GM12878 (cell line): Measurements from ENCODE around the gene SLC25A39. TPM values are rescaled to one million over a fixed set of nuclear protein-coding genes. Genes with fewer than 3 reads are reported as not detected.
"Not testable (repeated sequence)": the region's sequence is repeated elsewhere in the genome, so short reads cannot be mapped to it uniquely, and the experiment has no call there.

Experiments used
- ATAC-seq: fragments of 200-7000 bp; cut with Tn5 transposase; 3 replicates; pipeline ENCODE4 v1.9.1; 2020; ENCODE audit warnings: mild to moderate bottlenecking, moderate library complexity
- BruUV-seq: library from RNA; stranded (reverse); fragments of 400-500 nt; replicated peaks from 2 replicates; lab custom pipeline; 2021; lab: Mats Ljungman, UMichigan
- CTCF ChIA-PET: fragments of 300-600 bp; sonication (Branson Sonifier 250); formaldehyde crosslinking; extraction: SDS; loops from one replicate; lab custom pipeline; 2021; ENCODE audit warnings: inconsistent platforms; lab: Yijun Ruan, JAX
- POLR2A ChIA-PET: fragments of 350-600 bp; formaldehyde crosslinking; extraction: SDS; loops from one replicate; lab custom pipeline; 2021; ENCODE audit warnings: inconsistent platforms; lab: Charles Lee
- RAD21 ChIA-PET: fragments of 300-600 bp; sonication (Branson Sonifier 250); formaldehyde crosslinking; loops from one replicate; lab custom pipeline; 2023; ENCODE audit warnings: antibody characterized with exemption; ENCODE audit not compliant: unreplicated experiment; lab: Charles Lee
- SMC1A ChIA-PET: fragments of 300-600 bp; sonication (Branson Sonifier 250); formaldehyde crosslinking; loops from one replicate; lab custom pipeline; 2023; ENCODE audit not compliant: unreplicated experiment, uncharacterized antibody; lab: Charles Lee
- DNase-seq: peaks from one replicate; pipeline ENCODE4 v3.0.0-alpha.2; 2011; ENCODE audit warnings: low read depth, low spot score
- FAIRE-seq: peaks from 3 replicates; lab custom pipeline; 2011; peaks lifted over from hg19 to GRCh38; lab: Jason Lieb, UNC
- H2AFZ ChIP-seq: 2 replicates; pipeline ENCODE4 v1.6.0; 2011; ENCODE audit warnings: low read depth, low read length, control low read depth; ENCODE audit not compliant: control insufficient read depth
- H3K27ac ChIP-seq: 2 replicates; pipeline ENCODE4 v1.5.1; 2011; ENCODE audit warnings: control low read depth; ENCODE audit not compliant: control insufficient read depth, insufficient read depth
- H3K27me3 ChIP-seq, 2 experiments: replicated peaks in 1 of 2; 2 replicates each; pipeline versions ENCODE4 v1.6.0 to v1.6.1; 2011; ENCODE audit warnings: low read length in 1 of 2; ENCODE audit not compliant: control insufficient read depth in 2 of 2, insufficient read depth in 2 of 2
- H3K36me3 ChIP-seq, 2 experiments: 2 replicates each; pipeline ENCODE4 v1.5.1; 2011; ENCODE audit warnings: low read length in 1 of 2; ENCODE audit not compliant: control insufficient read depth in 2 of 2, insufficient read depth in 2 of 2
- H3K4me1 ChIP-seq: 2 replicates; pipeline ENCODE4 v1.6.1; 2011; ENCODE audit warnings: mild to moderate bottlenecking, low read length, moderate library complexity, mixed read lengths; ENCODE audit not compliant: control insufficient read depth, insufficient read depth
- H3K4me2 ChIP-seq: 2 replicates; pipeline ENCODE4 v1.6.0; 2011; ENCODE audit warnings: control low read depth; ENCODE audit not compliant: control insufficient read depth, insufficient read depth
- H3K4me3 ChIP-seq: fragments of 200-600 bp; sonication (generic); 2 replicates; pipeline ENCODE4 v1.5.1; 2016
- H3K79me2 ChIP-seq: 2 replicates; pipeline ENCODE4 v1.6.0; 2011; ENCODE audit warnings: low read length; ENCODE audit not compliant: control insufficient read depth, insufficient read depth
- H3K9ac ChIP-seq: 2 replicates; pipeline ENCODE4 v1.8.0; 2011; ENCODE audit warnings: low read length, control low read depth, mixed read lengths; ENCODE audit not compliant: control insufficient read depth, insufficient read depth
- H3K9me3 ChIP-seq: replicated peaks from 3 replicates; pipeline ENCODE4 v1.5.1; 2011; ENCODE audit warnings: mild to moderate bottlenecking, low read length; ENCODE audit not compliant: control insufficient read depth, insufficient read depth
- H4K20me1 ChIP-seq: 2 replicates; pipeline ENCODE4 v1.6.0; 2011; ENCODE audit not compliant: control insufficient read depth, insufficient read depth
- ASH2L ChIP-seq: fragments of 300-600, 200-600 bp; sonication (generic); IDR thresholded peaks from 2 replicates; pipeline ENCODE4 v1.6.1; 2017; ENCODE audit warnings: low read depth, mild to moderate bottlenecking, borderline replicate concordance
- BCL11A ChIP-seq: IDR thresholded peaks from 2 replicates; pipeline ENCODE4 v1.6.1; 2011; ENCODE audit warnings: low read depth, low read length
- CREM ChIP-seq: IDR thresholded peaks from 2 replicates; pipeline ENCODE4 v1.6.1; 2014; ENCODE audit warnings: antibody characterized with exemption, low read depth
- IKZF1 ChIP-seq: fragments of 450-650 bp; conservative IDR thresholded peaks from 2 replicates; pipeline ENCODE4 v1.6.1; 2017; ENCODE audit warnings: antibody characterized with exemption, mild to moderate bottlenecking
- MEF2A ChIP-seq: IDR thresholded peaks from 2 replicates; pipeline ENCODE4 v1.6.1; 2011; ENCODE audit warnings: low read depth, mild to moderate bottlenecking, low read length, moderate library complexity; ENCODE audit not compliant: insufficient read depth
- NBN ChIP-seq: fragments of 450-650 bp; IDR thresholded peaks from 2 replicates; pipeline ENCODE4 v1.6.1; 2016
- NR2F1 ChIP-seq: fragments of 450-650 bp; conservative IDR thresholded peaks from 2 replicates; pipeline ENCODE4 v1.6.1; 2017; ENCODE audit warnings: mild to moderate bottlenecking
- PAX5 ChIP-seq: IDR thresholded peaks from 2 replicates; pipeline ENCODE4 v1.6.1; 2011; ENCODE audit warnings: low read depth, low read length, borderline replicate concordance
- PML ChIP-seq: IDR thresholded peaks from 2 replicates; pipeline ENCODE4 v1.6.1; 2012; ENCODE audit warnings: low read length, inconsistent platforms
- RUNX3 ChIP-seq: IDR thresholded peaks from 2 replicates; pipeline ENCODE4 v1.6.1; 2012; ENCODE audit warnings: low read length, inconsistent platforms
- SIN3A ChIP-seq: IDR thresholded peaks from 2 replicates; pipeline ENCODE4 v1.6.1; 2012; ENCODE audit warnings: low read depth, low read length, improper control_type of control experiment
- TAF1 ChIP-seq: IDR thresholded peaks from 2 replicates; pipeline ENCODE4 v1.6.1; 2011; ENCODE audit warnings: mild to moderate bottlenecking, low read depth, low read length, borderline replicate concordance
- TCF12 ChIP-seq: IDR thresholded peaks from 2 replicates; pipeline ENCODE4 v1.6.1; 2011; ENCODE audit warnings: low read depth, mild to moderate bottlenecking, low read length
- YY1 ChIP-seq: IDR thresholded peaks from 2 replicates; pipeline ENCODE4 v1.6.1; 2011; ENCODE audit warnings: low read depth, mild to moderate bottlenecking, low read length
- ZNF384 ChIP-seq: IDR thresholded peaks from 2 replicates; pipeline ENCODE4 v1.6.1; 2012; ENCODE audit warnings: low read depth, mild to moderate bottlenecking, low read length, improper control_type of control experiment, borderline replicate concordance
- WGBS: methylation state at CpG from one replicate; pipeline ENCODE4 v1.1.6; 2016; ENCODE audit warnings: low lambda C conversion rate; ENCODE audit not compliant: insufficient replicate concordance, insufficient coverage; ENCODE audit errors: missing lambda C conversion rate; 5-methylcytosine and 5-hydroxymethylcytosine counted together
- in situ Hi-C: fragments of 300-500 bp; cut with MboI; formaldehyde crosslinking; loops from 9 replicates; pipeline ENCODE4 v1.14.3; 2018; ENCODE audit warnings: mixed read lengths
- intact Hi-C: fragments of 100-400 bp; cut with micrococcal nuclease; formaldehyde crosslinking; loops from one replicate; pipeline ENCODE4 v1.14.2; 2022; ENCODE audit not compliant: unreplicated experiment
- polyA plus RNA-seq, 11 experiments: library from polyadenylated mRNA; depleted of rRNA in 4 of 11; unstranded in 6 of 11; stranded (reverse) in 5 of 11; fragments of >200 nt; fragmentation: Nextera tagmentation in 4 of 11; fragmentation: Illumina TruSeq in 1 of 11; extraction: Ambion mirVana in 4 of 11; extraction: Trizol in 1 of 11; gene quantifications; 1 replicate in 1 of 11; 2 replicates in 10 of 11; pipeline versions ENCODE4 v1.2.1 to v1.2.3, GENCODE V29; 2011 to 2016; ENCODE audit warnings: inconsistent platforms in 2 of 11, missing spikeins in 2 of 11, low read depth in 1 of 11
- total RNA-seq, 4 experiments: library from RNA; depleted of rRNA in 3 of 4; stranded (reverse); fragments of >200 nt in 3 of 4; fragmentation: Illumina TruSeq in 1 of 4; extraction: Trizol in 1 of 4; gene quantifications; 2 replicates each; pipeline versions ENCODE4 v1.2.1 to v1.2.3, GENCODE V29; 2013 to 2021

SLC25A39 gene
- total and polyA plus RNA-seq, 10 of the 15 experiments (the other 5 are each of a cell fraction or from before 2014, with no cell fraction given), result 3.5 to 270 (median 150) TPM

DNA sequence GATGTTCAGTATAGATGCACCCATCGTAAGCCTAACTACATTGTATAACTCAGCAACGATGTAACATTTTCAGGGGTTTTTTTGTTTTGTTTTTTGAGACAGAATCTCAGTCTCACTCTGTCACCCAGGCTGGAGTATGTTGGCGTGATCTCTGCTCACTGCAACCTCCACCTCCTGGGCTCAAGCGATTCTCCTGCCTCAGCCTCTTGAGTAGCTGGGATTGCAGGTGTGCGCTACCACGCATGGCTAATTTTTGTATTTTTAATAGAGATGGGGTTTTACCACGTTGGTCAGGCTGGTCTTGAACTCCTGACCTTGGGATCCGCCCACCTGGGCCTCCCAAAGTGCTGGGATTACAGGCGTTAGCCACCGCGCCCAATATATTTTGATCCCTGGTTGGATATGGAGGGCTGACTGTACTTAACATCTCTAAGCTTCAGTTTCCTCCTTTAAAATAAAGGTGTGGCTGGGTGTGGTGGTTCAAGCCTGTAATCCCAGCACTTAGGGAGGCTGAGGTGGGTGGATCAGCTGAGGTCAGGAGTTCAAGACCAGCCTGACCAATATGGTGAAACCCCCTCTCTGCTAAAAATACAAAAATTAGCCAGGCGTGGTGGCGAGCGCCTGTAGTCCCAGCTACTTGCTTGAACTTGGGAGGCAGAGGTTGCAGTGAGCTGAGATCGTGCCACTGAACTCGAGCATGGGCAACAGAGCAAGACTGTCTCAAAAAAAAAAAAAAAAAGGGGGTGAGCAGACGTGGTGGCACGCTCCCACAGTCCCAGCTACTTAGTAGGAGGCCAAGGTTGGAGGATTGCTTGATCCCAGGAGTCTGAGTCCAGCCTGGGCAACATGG, 22.8 kb upstream of the SLC25A39 start:
- ChIA-PET POLR2A (interaction anchor here (0.6 to 1.6 kb wide), 8 partner anchors 17 to 1676 kb away, joined by 3 to 6 read pairs (median 4); partner anchors contain the start of gene HDAC5), RAD21 (interaction anchor here (0.6 to 2.6 kb wide), 12 partner anchors 9 to 729 kb away, joined by 3 to 12 read pairs (median 4); partner anchors contain the start of genes FAM171A2 and SLC25A39), CTCF (interaction anchor here (0.6 to 12.5 kb wide), 11 partner anchors 15 to 375 kb away, joined by 3 to 154 read pairs (median 4); partner anchors contain the start of gene SLC25A39), SMC1A (interaction anchor here (0.6 to 1.9 kb wide), 12 partner anchors 13 to 1010 kb away, joined by 3 to 12 read pairs (median 4); partner anchors contain the start of gene FAM171A2)
- in situ Hi-C loops, DNase-seq, H2AFZ ChIP-seq, H3K27me3 ChIP-seq, H3K9me3 ChIP-seq, H4K20me1 ChIP-seq, BruUV-seq: not testable (repeated sequence)
- Histone ChIP-seq H3K9ac (peak overlapping the region; percentile 9; the same call in 1 of the 2 replicates), H3K4me3 (peak overlapping the region; percentile 87), H3K4me2 (peak overlapping the region; percentile 97), H3K4me1 (peaks cover 44% of the 10 kb centered on the region), H3K36me3 (peaks cover 15 to 19% of the 10 kb centered on the region in 2 experiments; a peak in 3 of 4 replicates), H3K79me2 (peaks cover 34% of the 10 kb centered on the region), H3K27ac (peak overlapping the region; percentile 92)
- TF ChIP-seq IKZF1 (peak; percentile 9; the same call in 1 of the 2 replicates), NR2F1 (peak; percentile 98), ZNF384 (peak; percentile 29; the same call in 1 of the 2 replicates), PML (0 out of 2 replicates have a peak, but pooled peaks have one; percentile 41), YY1 (0 out of 2 replicates have a peak, but pooled peaks have one; percentile 18), SIN3A (0 out of 2 replicates have a peak, but pooled peaks have one; percentile 12), CREM (peak; percentile 41; the same call in 1 of the 2 replicates), TAF1 (0 out of 2 replicates have a peak, but pooled peaks have one; percentile 7), MEF2A (peak; percentile 51; the same call in 1 of the 2 replicates), ASH2L (peak; percentile 51; the same call in 1 of the 2 replicates), TCF12 (0 out of 2 replicates have a peak, but pooled peaks have one; percentile 35), RUNX3 (peak; percentile 66), NBN (0 out of 2 replicates have a peak, but pooled peaks have one; percentile 17), BCL11A (0 out of 2 replicates have a peak, but pooled peaks have one; percentile 17), PAX5 (peak; percentile 70)
- WGBS, result under 1% methylated on average over 16 of the region's 18 CpGs
- ATAC-seq (peak; percentile 11), FAIRE-seq (peak; percentile 54)
- intact Hi-C loops, result loop anchor here (2.0 to 5.0 kb wide), 2 partner anchors 129 to 145 kb away; partner anchors contain the start of gene UBTF
